HG02840 (cell line): Measurements from ENCODE around the gene CDK4.

Source experiments
- ATAC-seq: cut with Tn5 transposase; IDR thresholded peaks from one replicate; pipeline ENCODE4 v1.9.1; 2021; ENCODE audit warnings: mild to moderate bottlenecking, moderate library complexity, moderate number of reproducible peaks; ENCODE audit not compliant: unreplicated experiment, low FRiP score

The CDK4 gene

DNA sequence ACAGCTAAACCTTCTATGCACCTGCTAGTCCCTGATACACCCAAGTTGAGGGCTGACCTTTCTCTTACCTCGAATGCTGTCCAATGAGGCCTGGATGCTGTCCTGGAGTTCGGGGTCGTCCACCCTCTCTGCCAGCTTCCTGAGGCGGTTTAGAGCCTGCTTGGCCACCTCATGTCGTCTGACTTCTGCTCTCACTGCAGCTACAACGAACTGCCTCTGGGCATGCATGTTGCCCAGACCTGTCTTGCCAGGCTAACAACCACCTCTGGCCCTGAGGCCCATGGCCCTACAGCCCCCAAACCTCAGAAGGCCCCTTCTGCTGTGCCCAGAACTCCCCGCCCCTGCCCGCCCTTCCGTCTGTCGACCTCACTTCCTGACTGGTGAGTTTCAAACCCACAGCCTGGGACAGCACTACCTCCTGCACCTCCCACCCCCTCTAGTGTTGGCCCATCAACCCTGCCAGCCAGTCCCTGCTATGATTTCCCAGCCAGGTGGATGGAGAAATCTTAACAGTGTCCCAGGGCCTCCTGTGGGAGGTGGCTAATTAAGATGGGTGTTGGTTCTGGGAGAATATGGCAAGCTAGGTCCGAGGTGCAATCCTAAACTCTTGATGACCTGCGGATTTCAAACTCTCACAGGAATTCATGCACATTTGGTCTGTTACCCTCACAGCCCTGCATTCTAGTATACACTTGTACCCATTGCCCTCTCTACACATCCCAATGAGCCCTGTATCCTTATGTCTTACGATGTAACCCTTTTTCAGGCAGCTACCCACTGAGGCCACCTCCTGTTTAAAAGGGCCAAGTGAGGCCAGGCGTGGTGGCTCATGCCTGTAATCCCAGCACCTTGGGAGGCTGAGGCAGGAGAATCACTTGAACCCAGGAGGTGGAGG, 10.0 kb downstream of the CDK4 start:
- peak; percentile 42 for ATAC-seq

DNA sequence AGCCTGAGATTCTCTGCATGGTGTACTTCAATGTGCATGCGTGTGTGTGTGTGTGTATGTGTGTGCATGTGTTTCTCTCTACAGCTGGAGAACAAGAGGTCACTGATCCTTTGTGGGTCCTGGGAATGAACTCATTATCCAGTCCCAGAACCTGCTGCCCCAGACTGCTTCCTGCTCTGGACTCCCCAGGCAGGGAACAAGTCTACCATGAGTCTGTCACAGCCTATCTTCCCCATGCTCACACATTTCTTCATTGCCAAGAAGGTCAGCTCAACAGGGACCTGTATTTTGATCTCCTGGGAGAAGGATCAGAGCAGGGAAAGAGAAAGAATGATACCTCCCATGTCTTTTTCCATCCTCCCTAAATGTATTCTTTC, 10.7 kb downstream of the CDK4 start:
- ATAC-seq = no peak

DNA sequence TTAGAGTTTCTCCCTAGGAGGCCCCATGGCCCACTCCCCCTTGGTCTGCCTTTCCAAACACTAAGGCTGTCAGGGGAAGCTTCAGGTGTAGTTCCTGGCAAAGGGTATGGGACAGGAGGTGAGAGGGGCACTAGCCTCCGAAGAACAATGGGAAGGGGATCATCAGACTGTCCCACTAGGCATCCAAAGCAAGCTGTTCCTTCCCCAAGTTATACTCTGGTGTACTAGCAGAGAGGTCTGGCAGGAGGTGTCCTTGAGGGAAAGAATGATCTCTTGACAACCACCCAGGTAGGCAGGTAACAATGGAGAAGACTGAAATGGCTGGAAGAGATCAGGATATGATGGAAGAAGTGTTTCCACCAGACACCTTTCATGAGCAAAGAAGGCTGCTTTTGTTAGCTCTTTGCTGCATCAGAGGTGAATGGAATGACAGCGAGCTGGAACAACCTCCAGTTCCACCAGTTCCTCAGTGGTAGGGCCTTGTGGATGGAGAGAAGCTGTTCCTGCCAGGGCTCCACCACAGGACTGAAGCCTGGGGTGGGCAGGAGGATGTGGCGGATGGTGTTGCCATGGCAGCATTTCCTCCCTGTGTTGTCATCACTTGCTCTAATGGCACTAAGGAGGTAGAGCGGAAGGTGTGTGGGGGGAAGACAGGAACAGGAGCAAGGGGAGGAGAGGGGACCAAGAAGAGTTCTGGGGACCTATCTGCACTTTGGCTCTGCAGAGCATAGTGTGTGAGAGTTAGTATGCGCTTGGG, 11.3 kb downstream of the CDK4 start:
- ATAC-seq = peak; percentile 38

DNA sequence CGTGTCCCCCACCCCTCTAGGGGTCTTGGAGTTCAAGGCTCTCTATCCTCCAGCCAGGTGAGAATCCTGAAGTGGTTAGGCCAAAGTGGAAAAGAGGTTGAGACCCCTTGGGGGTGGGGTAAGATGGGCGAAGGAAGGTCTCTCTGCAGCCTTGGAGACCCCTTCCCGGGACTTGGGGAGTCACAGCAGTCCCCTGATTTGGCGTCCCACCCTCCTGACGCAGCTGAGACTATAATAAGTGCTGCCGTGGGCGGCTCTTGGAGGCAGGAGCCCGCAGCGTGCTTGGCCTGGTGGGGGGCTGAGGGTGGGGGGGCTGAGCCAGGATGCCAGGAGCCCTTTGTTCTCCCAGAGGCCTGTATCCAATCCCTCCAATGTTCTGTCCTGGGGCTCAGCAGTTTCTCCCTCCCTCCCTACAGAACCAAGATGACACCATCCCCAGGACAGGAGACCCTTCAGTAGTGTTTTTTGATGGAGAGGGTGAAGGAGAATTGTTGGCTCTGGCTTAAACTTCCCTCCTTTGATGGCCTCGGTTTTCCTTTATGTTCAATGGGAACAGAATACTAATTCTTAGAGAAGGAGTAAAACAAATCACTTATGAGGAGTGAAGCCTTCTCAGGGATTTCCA, 12.1 kb downstream of the CDK4 start:
- no peak for ATAC-seq

DNA sequence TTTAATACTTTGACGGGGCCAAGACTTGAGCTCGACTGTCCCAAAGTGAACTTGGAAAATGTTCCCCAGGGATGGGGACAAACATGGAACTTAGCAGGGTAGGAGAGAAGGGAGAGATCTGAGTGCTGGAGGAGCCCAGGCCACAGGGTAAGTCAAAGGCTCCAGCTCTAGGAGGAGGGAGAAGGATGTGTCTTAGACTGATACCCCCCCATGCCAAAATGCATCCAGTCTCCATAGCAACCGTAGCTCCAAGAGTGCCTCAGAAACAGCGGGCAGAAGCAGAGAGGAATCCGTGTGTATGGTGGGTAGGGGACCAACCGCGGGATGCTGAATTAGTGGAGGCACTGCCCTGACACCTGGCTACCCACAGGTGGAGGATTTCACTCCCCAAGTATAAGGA, 12.7 kb downstream of the CDK4 start:
- no peak for ATAC-seq

DNA sequence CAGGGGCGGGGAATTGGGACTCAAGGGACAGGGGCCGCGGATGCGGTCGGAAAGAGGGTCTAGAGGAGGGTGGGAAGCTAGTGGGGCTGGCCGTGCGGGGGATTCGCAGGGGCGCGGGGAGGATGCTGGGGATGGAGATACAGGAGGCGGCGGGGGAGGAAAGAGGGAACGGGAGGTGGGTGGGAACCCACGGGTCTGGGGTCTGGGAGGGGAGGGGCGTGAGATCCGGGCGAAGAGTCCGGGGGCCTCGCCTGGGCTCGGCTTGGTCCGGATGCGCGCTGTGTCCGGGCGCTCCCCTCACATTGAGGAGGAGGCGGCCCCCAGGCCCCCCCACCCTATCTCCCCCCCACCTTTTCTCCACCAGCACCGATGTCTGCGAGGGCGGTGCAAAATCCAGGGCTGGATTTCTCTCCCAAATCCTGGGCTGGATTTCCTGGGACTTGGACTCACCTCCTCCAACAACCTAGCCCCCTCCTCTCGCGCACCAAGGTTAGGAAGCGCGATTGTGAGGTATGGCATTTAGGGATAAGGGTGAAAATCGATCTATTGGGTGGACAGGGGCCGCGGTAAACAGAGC, 13.4 kb downstream of the CDK4 start, which contains the start of gene AGAP2:
TSS of gene AGAP2 (minus strand) at position 82 of the 577 bp plus-strand sequence. CDS start 496 bp downstream, outside the sequence.
- no peak for ATAC-seq

DNA sequence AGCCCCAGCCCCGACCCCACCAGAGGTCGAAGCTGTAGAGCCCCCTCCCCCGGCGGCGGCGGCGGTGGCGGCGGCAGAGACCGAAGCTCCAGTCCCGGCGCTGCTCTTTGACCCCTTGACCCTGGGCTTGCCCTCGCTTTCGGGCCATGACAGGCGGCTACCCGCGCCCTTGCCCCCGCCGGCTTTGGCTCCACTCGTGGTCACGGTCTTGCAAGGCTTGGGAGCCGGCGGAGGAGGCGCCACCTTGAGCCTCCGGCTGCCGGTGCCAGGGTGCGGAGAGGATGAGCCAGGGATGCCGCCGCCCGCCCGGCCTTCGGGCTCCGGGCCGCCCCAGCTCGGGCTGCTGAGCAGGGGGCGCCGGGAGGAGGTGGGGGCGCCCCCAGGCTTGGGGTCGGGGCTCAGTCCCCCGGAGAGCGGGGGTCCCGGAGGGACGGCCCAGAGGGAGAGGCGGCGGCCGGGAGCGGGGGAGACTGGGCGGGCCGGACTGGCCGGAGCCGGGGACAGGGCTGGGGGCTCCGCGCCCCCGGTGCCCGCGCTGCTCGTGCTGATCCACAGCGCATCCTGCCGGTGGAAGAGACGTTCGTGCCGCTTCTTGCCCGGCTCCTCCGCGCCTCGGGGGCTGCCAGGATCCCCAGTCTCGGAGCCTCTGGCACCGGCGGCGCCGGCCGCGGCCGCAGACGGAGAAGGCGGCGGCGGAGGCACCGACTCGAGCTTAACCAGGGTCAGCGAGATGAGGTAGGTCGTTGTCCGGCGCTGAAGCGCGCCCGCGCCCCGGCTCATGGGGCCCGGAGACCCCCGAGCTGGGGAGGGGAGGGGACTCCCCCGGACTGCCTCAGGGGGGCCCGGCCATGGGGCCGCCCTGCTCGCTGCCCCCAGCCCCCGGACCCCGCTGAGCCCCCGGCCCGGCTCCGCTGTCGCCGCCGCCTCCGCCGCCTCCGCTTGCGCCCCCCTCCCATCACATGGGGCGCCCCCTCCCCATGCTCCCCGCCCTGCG, 14.3 kb downstream of the CDK4 start:
- no peak for ATAC-seq

DNA sequence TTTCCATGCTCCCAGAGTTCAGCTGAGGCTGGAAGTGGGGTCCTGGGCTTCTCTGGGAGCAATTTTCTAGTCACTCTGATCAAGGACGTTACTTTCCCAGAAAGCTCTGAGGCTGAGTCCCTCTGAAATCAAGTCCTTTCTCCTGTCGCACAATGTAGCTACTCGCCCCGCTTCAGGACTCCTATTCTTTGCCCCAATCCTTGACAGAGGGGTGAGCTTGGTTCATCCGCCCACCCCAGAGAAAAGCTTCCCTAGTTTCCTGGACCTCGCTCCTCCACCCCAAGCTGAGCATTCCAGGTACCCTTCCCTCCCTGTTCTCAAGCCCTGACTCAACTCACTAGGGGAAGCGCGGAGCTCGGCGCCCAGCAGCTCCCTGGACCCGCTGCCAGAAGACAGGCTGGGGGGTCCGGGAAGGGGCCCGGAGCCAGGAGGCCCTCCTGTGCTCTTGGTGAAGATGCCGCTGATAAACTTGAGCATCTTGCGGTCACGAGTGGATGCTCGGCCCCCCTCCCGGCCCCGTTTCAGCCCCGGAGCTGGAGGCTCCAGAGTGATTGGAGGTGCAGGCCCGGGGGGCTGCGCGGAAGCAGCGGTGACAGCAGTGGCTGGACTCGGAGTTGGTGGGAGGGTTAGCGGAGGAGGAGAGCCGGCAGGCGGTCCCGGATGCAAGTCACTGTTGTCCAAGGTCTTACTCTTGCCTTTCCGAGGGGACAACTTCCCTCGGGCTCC, 15.2 kb downstream of the CDK4 start:
- no peak for ATAC-seq

DNA sequence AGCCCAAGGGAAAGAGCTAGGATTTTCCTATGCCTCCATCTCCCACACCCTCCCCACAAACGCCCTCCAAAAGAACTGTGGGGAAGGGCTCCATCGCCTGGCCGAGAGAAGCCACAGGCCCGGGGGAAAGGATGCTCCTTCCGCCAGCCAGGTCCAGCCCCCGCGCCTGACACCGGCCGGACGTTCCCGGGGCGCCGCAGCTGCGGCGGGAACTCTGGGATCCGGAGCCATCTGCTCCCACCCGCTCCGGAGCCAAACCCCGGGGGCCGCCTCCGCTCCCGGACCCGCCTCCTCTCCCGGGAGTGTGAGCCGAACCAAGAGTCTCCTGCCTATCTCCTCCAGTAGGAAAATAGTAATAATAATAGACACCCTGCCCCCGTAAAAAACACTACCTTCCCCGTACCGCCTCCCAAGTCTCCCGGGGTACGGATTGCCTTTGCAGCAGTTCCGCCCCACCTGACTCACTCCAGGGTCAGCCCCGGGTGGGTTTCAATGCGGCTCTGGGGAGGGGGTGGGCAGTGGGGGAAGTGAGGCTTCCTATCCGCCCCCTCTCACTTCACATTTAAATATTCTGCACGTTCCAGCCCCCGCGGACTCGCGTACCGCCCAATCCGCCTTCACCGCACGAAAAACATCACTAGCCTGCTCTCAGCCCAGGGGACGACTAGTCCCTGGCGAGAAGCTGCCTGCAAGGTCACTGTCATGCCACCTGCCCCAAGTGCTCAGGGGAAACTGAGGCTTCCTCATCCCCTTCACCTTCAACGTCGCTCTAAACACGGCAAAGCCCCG, 16.0 kb downstream of the CDK4 start:
- no peak for ATAC-seq

DNA sequence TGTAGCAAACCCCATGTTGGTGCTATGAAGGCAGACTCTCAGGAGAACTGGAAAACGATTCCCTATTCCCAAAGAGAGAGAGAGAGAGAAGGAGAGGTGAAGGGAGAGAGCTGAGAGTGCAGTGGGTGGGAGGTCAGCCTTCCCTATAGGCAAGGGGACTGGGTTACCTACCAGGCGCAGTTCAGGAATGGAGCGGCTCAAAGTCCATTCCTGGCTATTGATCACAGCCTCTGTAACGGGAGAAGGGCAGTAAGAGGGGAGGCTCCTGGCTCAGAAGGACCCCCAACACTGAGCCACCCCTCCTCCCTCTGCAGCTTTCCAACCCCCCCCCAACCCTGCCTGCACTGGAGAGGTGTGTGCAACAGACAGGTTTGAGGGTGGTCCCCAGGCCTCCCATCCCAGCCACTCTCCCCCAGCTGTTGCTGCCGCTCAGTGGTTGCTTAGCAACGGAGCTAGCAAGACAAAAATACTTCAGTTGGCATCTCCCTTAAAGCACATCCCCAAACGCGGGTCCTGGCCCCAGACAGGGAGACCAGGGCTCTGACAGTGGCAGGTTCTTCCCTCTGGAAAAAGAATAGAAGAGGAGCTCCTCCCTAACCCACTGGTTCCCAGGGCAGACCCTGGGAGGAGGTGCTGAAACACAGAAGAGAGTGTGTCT, 16.8 kb downstream of the CDK4 start:
- no peak for ATAC-seq

DNA sequence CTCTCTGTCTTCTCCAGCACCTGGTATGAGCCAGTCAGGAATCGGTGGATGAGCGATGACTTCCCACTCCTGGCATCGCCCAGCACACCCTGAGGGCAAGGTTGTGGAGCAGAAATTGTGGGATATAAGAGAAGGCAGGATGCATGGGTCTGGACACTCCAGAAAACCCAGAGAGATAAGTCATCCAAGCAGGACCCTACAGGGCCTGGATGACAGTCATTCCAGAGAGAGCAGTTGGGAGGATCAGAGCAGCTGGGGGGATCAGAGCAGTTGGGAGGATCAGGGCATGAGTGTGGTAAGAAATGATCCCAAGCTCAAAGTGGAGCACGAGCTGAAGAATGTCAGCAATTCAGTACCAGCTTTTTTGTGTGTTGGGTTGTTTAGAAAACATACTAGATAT, 17.5 kb downstream of the CDK4 start:
- no peak for ATAC-seq

DNA sequence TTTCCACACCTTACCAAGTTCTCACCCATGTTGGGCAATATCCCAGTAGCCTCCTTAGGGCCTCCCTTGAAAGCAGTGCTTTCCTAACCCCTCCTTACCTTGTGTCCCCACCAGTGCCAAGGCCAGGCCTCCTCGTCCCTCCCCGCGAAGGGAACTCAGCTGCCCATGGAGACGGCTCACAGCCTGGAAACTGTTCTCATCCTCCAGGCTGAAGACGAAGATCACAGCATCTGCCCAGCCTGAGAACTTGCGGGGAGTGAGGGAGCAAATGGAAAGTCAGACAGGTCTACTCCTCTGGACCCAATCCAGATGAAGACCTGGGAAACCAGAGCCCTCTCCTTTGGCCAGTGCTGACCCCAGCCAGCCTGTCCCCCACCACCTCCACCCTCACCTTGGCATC, 18.2 kb downstream of the CDK4 start:
- no peak for ATAC-seq

DNA sequence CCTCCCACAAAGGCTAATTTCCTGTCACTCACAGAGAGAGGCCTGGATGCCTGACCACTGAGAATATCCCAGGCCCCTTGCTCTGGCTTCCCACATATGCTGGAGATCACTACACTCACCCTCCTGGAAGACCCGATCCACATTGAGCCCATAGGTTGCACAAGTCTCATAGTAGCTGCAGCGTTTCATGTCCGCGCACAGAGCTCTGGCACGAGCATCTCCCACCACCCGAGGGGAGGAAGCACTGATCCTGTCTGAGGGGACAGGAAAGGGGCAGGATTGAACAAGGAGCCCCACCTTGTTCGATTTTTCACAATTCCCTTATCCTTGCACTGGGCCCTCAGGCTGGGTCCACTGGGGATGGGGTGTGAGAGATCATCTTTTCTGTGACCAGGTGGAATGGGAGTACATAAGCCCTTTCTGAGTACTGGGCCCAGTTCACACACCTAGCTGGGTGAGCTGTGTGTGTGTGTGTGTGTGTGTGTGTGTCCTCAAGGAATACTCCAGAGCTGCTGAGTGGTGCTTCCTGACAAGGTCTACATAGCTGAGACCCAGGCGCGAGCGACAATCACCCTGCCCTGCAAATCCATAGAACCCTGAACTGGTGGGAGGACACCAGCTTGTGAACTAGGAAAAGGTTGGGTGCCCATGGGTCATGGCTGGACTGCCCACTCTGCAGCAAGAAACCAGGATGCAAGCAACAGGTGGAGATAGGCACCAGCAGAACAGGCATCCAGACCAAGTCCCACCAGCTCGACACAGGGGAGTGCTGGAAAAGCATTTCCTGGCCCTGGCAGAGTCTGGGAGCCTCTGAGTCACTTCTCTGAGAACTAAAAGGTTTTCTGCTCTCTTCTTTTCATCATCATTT, 19.1 kb downstream of the CDK4 start:
- no peak for ATAC-seq

DNA sequence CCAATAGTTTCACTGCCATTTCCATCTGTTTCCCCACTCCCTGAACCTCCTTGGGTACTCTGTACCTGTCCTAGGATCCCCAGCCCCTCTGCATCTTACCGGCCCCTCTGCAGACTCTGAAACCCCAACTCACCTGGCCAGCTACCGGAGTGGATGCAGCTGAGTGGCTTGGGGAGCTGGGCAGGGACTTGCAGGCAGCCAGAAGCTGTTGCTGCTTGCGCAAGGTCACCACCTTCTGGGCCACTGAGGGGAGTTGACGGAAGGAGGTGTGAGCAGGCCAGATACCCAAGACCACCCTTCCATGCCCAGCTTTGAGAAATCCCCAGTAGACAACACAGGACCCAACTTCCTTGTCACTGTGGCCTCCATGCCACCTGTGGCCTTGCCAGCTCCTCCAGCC, 19.8 kb downstream of the CDK4 start:
- ATAC-seq = no peak

DNA sequence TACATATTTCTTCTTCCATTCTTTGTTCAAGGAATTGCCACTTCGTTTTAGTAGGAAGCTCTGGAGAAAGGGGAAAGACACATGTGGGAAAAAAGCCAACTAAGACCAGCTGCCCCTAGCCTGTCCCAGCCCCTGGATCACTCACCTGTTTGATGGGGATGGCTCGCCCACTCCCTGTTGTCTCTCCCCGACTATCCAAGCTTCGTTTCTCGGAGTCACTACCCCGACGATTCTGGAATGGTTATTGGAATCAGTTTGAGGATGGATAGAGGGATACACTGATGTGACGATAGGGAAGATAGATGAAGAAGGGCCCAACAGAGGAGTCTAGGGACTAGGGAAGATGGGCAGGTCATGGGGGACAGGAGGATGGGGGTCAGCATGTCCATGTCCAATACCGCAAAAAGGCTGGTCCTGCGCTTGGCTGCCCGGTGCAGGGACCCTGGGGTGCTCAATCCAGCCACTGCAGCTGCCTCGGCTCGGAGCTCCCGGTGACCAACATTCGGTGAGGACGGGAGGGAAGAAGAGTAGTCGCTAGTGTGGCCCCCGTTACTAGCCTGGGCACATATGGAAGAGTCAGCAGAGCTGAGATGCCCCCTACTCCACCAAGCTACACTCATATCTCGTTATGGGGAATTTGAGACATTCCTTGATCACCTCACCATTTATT, 20.6 kb downstream of the CDK4 start:
- no peak for ATAC-seq

DNA sequence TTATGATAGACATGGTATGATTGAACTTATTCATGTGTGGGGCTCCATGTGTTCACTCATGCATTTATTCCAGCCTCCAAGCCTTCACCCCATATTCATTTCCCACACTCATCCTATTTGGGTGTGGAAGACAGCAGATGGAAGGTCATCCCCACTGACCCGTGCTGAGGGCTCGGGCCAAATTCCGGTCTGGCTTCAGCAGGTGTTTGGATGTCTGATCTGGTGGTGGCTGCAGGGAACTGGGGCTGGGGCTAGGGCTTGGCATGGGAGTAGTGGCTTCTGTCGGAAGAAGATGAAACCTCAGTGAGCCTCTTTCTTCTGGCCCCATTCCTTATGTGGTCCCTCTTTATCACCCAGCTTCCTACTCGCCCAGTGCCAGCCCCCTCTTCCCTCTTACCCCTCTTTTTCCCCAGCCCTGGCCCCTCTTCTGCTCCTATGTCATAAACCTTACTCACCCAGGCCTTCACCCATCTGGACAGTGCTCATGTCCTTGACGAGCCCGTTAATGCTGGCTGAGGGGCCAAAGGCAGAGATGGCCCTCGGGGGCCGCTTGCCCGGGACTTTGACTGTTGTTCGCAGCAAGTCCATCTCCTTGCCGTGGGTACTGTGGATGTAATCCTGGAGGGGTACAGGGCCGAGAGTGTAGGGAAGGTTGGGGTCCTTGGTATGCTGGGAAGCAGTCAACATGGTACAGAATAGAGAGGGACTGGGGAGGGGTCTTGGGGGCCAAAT, 21.6 kb downstream of the CDK4 start:
- no peak for ATAC-seq
